Peyer's patch (tissue), 4 donors: ENCODE data around the gene FURIN.

Source experiments
- POLR2A ChIP-seq, 2 donors: fragments of 450-650 bp; IDR thresholded peaks; one replicate each; pipeline ENCODE4 v1.5.1; 2017; ENCODE audit warnings: antibody characterized with exemption in 2 of 2, mild to moderate bottlenecking in 2 of 2, moderate library complexity in 2 of 2
- TF ChIP-seq, protein P1 (sequence below), 6 experiments: fragments of 450-650 bp in 4 of 6; fragments of 200-600 bp in 2 of 6; sonication (generic) in 1 of 6; IDR thresholded peaks; one replicate each; pipeline ENCODE4 v1.5.1; 2017 to 2019; ENCODE audit warnings: antibody characterized with exemption in 6 of 6, mild to moderate bottlenecking in 3 of 6, moderate library complexity in 1 of 6

DNA sequence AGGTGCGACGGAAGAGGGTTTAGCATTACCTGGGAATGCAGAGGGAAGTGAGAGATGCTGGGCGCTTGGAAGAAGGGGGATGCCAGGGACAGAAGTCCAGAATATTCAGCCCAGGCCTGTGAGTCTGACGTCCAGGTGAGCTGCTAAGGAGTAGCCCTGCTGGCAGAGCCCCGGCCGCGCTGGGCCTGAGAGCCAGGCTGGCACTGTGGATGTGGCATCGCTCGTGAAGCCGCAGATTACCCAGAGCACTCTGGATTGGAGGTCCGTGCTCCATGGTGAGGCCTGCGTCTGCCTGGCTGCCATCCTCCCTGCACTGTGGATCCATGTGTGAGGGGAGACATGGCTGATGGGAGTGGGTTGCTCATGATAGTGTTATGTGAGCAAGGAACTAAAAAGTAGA, 49.2 kb downstream of the FURIN start:
- TF ChIP-seq, protein P1, sequence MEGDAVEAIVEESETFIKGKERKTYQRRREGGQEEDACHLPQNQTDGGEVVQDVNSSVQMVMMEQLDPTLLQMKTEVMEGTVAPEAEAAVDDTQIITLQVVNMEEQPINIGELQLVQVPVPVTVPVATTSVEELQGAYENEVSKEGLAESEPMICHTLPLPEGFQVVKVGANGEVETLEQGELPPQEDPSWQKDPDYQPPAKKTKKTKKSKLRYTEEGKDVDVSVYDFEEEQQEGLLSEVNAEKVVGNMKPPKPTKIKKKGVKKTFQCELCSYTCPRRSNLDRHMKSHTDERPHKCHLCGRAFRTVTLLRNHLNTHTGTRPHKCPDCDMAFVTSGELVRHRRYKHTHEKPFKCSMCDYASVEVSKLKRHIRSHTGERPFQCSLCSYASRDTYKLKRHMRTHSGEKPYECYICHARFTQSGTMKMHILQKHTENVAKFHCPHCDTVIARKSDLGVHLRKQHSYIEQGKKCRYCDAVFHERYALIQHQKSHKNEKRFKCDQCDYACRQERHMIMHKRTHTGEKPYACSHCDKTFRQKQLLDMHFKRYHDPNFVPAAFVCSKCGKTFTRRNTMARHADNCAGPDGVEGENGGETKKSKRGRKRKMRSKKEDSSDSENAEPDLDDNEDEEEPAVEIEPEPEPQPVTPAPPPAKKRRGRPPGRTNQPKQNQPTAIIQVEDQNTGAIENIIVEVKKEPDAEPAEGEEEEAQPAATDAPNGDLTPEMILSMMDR (IDR thresholded peaks at IDR 0.05): no peak
- TF ChIP-seq POLR2A (IDR thresholded peaks at IDR 0.05): no peak
